Measurements from ENCODE around the gene METTL5.
"Not testable (repeated sequence)": the region's sequence is repeated elsewhere in the genome, so short reads cannot be mapped to it uniquely, and the experiment has no call there.

The METTL5 gene

DNA sequence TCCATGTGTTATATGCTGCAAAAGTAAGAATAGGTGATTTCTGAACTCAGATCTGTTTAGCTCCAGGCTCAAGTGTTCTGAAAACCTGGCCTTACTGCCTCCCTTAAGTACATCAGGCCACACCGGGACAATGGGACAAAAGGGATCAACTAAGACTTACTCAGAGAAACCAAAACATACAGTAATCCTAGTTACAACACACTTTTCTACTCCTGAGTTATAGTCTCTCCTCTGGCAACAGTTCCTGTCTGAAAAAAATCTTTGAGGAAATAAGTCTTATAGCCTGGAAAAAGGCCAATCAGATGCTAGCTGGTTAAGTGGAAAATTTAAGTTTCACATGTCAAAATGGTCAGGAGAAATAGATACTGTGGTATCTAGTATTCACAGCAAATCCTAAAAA lies 5.6 kb downstream of the METTL5 start:
- H3K9me3 ChIP-seq (ENCODE audit: control insufficient read depth, insufficient read depth, low read length): no peaks in the 10 kb centered on the region
- no peak overlapping the region for H3K9ac ChIP-seq (ENCODE audit: low read depth, low read length)
- peaks cover 18% of the 10 kb centered on the region for H3K36me3 ChIP-seq (ENCODE audit: insufficient read depth, low read length)
- no peaks in the 10 kb centered on the region for H3K4me1 ChIP-seq (ENCODE audit: insufficient read depth, low read length)

DNA sequence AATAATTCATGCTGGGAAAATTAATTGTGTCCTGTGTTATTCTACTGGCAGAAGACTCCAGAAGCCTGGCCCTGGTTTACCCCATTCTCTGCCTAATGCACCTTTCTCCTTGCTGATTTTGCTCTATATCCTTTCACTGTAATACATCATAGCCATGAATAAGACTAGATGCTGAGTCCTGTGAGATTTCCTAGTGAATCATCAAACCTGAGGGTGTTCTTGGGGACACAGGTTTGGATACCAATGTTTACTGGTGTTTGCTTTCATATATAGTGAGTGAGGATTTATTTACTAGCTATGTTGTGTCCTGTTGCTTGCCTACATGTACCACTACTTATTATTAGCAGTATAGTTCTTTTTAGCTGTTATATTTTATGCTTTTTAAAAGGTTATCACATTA lies 6.5 kb downstream of the METTL5 start:
- Histone ChIP-seq H3K36me3 (ENCODE audit: insufficient read depth, low read length) (peaks cover 18% of the 10 kb centered on the region), H3K4me1 (ENCODE audit: insufficient read depth, low read length) (no peaks in the 10 kb centered on the region), H3K9me3 (ENCODE audit: control insufficient read depth, insufficient read depth, low read length) (no peaks in the 10 kb centered on the region), H3K9ac (ENCODE audit: low read depth, low read length) (no peak overlapping the region)

DNA sequence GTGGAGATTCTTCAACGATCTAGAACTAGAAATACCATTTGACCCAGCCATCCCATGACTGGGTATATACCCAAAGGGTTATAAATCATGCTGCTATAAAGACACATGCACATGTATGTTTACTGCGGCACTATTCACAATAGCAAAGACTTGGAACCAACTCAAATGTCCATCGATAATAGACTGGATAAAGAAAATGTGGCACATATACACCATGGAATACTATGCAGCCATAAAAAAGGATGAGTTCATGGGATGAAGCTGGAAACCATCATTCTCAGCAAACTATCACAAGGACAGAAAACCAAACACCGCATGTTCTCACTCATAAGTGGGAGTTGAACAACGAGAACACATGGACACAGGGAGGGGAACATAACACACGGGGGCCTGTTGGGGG lies 7.3 kb downstream of the METTL5 start:
- H3K4me1 ChIP-seq (ENCODE audit: insufficient read depth, low read length); H3K9me3 ChIP-seq (ENCODE audit: control insufficient read depth, insufficient read depth, low read length): not testable (repeated sequence)
- peaks cover 20% of the 10 kb centered on the region for H3K36me3 ChIP-seq (ENCODE audit: insufficient read depth, low read length)

DNA sequence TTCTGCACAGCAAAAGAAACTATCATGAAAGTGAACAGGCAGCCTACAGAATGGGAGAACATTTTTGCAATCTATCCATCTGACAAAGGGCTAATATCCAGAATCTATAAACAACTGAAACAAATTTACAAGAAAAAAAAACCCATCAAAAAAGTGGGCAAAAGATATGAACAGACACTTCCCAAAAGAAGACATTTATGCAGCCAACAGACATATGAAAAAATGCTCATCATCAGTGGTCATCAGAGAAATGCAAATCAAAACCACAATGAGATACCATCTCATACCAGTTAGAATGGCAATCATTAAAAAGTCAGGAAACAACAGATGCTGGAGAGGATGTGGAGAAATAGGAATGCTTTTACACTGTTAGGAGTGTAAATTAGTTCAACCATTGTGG lies 7.7 kb downstream of the METTL5 start:
- not testable (repeated sequence) for H3K4me1 ChIP-seq (ENCODE audit: insufficient read depth, low read length); H3K9me3 ChIP-seq (ENCODE audit: control insufficient read depth, insufficient read depth, low read length); H3K9ac ChIP-seq (ENCODE audit: low read depth, low read length)
- H3K36me3 ChIP-seq (ENCODE audit: insufficient read depth, low read length): peaks cover 23% of the 10 kb centered on the region

More for the DNA sequence above, 7.3 kb downstream of the METTL5 start:
- not testable (repeated sequence) for H3K9ac ChIP-seq (ENCODE audit: low read depth, low read length)

GRCh38 chr2:169815849-169816248 lies 8.9 kb downstream of the METTL5 start:
- H3K36me3 ChIP-seq (ENCODE audit: insufficient read depth, low read length): peaks cover 28% of the 10 kb centered on the region
- H3K4me1 ChIP-seq (ENCODE audit: insufficient read depth, low read length): 0 out of 2 replicates have a peak, but pooled peaks cover 5% of the 10 kb centered on the region
- no peak overlapping the region for H3K9ac ChIP-seq (ENCODE audit: low read depth, low read length)
- no peaks in the 10 kb centered on the region for H3K9me3 ChIP-seq (ENCODE audit: control insufficient read depth, insufficient read depth, low read length)

DNA sequence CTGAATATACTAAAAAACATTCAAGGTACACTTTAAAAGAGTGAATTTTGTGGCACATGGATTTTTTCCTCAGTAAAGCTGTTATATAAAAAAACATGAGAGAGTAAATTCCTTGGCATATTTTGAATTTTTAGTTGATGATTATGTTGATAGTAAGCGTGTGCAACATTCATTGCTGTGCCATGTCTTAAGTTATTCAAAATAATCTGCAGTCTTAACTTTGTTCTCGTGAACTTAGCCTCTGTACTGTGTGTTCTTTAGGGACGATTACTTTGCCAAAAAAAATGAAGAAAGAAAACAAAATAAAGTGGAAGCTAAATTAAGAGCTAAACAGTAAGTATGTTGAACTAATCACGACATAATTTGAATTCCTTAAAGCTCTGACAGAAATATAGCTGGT lies 16.5 kb downstream of the METTL5 start:
- H3K9ac ChIP-seq (ENCODE audit: low read depth, low read length): no peak overlapping the region
- peaks cover 20% of the 10 kb centered on the region for H3K36me3 ChIP-seq (ENCODE audit: insufficient read depth, low read length)
- H3K9me3 ChIP-seq (ENCODE audit: control insufficient read depth, insufficient read depth, low read length): no peaks in the 10 kb centered on the region

GRCh38 chr2:169806586-169806985 lies 18.1 kb downstream of the METTL5 start:
- Histone ChIP-seq H3K9me3 (ENCODE audit: control insufficient read depth, insufficient read depth, low read length) (no peaks in the 10 kb centered on the region), H3K36me3 (ENCODE audit: insufficient read depth, low read length) (peaks cover 17% of the 10 kb centered on the region; the same call in 1 of the 2 replicates), H3K9ac (ENCODE audit: low read depth, low read length) (no peak overlapping the region), H3K4me1 (ENCODE audit: insufficient read depth, low read length) (0 out of 2 replicates have a peak, but pooled peaks cover 5% of the 10 kb centered on the region)

More for the DNA sequence above, 16.5 kb downstream of the METTL5 start:
- 0 out of 2 replicates have a peak, but pooled peaks cover 5% of the 10 kb centered on the region for H3K4me1 ChIP-seq (ENCODE audit: insufficient read depth, low read length)

DNA sequence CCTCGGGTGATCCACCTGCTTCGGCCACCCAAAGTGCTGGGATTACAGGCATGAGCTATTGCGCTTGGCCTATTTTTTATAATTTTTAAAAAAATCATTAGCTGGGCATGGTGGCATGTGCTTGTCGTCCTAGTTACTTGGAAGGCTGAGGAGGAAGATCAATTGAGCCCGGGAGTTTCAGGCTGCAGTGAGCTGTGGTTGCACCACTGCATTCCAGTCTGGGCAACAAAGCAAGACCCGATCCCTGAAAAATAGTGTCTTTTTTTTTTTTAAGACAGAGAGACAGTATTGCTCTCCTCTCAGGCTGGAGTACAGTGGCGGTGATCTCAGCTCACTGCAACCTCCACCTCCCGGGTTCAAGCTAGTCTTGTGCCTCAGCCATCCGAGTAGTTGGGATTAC lies 21.2 kb downstream of the METTL5 start:
- Histone ChIP-seq H3K36me3 (ENCODE audit: insufficient read depth, low read length) (peaks cover 10% of the 10 kb centered on the region; the same call in 1 of the 2 replicates), H3K9ac (ENCODE audit: low read depth, low read length) (no peak overlapping the region), H3K9me3 (ENCODE audit: control insufficient read depth, insufficient read depth, low read length) (no peaks in the 10 kb centered on the region), H3K4me1 (ENCODE audit: insufficient read depth, low read length) (no peaks in the 10 kb centered on the region)

DNA sequence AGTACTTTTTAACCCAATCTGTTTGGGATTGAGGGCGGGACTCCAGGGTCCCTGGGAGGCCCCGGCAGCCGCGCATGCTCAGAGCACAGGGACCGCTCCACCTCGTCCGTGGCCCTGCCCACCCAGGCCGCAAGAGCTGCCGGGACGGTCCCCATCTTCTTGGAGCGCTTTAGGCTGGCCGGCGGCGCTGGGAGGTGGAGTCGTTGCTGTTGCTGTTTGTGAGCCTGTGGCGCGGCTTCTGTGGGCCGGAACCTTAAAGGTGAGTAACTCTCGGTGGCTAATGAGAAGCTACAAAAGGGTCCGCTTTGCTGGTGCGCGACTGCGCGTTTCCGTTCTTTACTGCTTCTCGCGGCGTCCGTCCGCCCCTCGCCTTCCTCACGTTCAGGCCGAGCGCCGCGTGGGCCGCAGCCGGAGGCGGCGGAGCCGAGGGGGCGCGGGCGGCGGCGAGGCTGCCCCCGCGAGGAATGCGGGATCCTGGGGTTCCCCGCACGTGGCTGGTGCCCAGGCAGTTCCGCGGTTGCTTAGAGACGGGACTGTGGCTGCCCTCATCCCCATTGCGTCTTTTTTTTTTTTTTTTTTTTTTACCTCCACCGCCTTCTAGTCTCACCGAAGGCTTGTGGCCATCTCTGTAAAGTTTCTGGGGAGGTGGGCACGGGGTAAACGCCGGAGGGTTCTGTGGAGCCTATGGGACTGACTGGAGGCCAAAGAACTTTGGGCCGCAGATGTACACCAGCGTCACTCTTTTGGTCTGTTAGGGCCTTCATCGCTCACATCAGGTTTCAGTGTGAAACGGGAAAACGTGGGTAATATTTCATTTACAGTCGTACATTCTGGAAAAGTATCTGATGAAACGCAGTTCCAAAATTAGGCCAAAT lies 25.8 kb downstream of the METTL5 start, which contains the start of gene SSB:
SSB (plus strand) TSS at position 154 of the 875 bp plus-strand sequence. CDS start 2,090 bp downstream, outside the sequence.
- peak within 1 kb of the TSS; percentile 98 for H3K9ac ChIP-seq (ENCODE audit: low read depth, low read length)
- H3K4me1 ChIP-seq (ENCODE audit: insufficient read depth, low read length): no peaks in the 10 kb centered on the region
- H3K9me3 ChIP-seq (ENCODE audit: control insufficient read depth, insufficient read depth, low read length): no peaks in the 10 kb centered on the region
- 0 out of 2 replicates have a peak, but pooled peaks cover 4% of the 10 kb centered on the region for H3K36me3 ChIP-seq (ENCODE audit: insufficient read depth, low read length)

GRCh38 chr2:169798397-169798717 lies 26.3 kb downstream of the METTL5 start:
- Histone ChIP-seq H3K36me3 (ENCODE audit: insufficient read depth, low read length) (0 out of 2 replicates have a peak, but pooled peaks cover 4% of the 10 kb centered on the region), H3K9me3 (ENCODE audit: control insufficient read depth, insufficient read depth, low read length) (no peaks in the 10 kb centered on the region), H3K4me1 (ENCODE audit: insufficient read depth, low read length) (no peaks in the 10 kb centered on the region), H3K9ac (ENCODE audit: low read depth, low read length) (peak overlapping the region; percentile 98; the same call in 1 of the 2 replicates)

GRCh38 chr2:169797601-169798000 lies 27.1 kb downstream of the METTL5 start:
- no peak overlapping the region for H3K9ac ChIP-seq (ENCODE audit: low read depth, low read length)
- no peaks in the 10 kb centered on the region for H3K4me1 ChIP-seq (ENCODE audit: insufficient read depth, low read length)
- H3K9me3 ChIP-seq (ENCODE audit: control insufficient read depth, insufficient read depth, low read length): no peaks in the 10 kb centered on the region
- 0 out of 2 replicates have a peak, but pooled peaks cover 4% of the 10 kb centered on the region for H3K36me3 ChIP-seq (ENCODE audit: insufficient read depth, low read length)

DNA sequence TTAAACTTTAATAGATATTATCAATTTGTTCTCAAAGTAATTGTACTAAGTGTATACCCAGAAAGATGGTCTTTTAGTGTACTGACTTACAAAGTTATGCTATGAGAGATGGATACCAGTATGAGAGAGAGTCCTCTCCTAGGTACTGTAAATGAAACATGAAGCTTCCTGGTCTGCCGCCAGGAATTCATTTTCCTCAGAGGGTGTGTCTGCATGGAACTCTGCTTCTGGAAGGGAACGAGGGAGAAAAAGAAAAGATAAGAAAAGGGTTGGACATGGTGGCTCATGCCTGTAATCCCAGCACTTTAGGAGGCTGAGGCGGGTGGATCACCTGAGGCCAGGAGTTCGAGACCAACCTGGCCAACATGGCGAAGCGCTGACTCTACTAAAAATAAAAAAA lies 28.3 kb downstream of the METTL5 start:
- Histone ChIP-seq H3K4me1 (ENCODE audit: insufficient read depth, low read length) (no peaks in the 10 kb centered on the region), H3K9ac (ENCODE audit: low read depth, low read length) (no peak overlapping the region), H3K36me3 (ENCODE audit: insufficient read depth, low read length) (no peaks in the 10 kb centered on the region), H3K9me3 (ENCODE audit: control insufficient read depth, insufficient read depth, low read length) (no peaks in the 10 kb centered on the region)

DNA sequence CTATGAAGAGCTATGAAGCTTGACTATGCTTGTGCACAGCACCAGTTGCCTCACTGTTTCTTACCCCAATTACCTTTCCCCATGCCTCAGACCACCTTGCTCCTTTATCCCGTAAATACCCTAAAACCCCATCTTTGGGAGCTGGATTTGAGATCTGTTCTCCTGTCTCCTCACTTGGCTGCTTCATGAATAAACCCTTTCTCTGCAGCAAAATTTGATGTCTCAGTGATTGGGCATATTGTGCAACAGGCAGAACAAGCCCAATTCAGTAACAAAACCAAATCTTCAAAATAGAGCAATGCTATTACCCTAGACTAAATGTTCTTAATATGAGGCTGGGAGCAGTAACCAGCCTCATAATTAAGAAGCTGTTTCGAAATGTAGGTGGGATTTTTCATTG lies 29.5 kb downstream of the METTL5 start:
- H3K9ac ChIP-seq (ENCODE audit: low read depth, low read length): no peak overlapping the region
- H3K4me1 ChIP-seq (ENCODE audit: insufficient read depth, low read length): no peaks in the 10 kb centered on the region
- no peaks in the 10 kb centered on the region for H3K36me3 ChIP-seq (ENCODE audit: insufficient read depth, low read length)
- no peaks in the 10 kb centered on the region for H3K9me3 ChIP-seq (ENCODE audit: control insufficient read depth, insufficient read depth, low read length)

GRCh38 chr2:169790581-169790980 lies 34.1 kb downstream of the METTL5 start:
- Histone ChIP-seq H3K9ac (ENCODE audit: low read depth, low read length) (no peak overlapping the region), H3K9me3 (ENCODE audit: control insufficient read depth, insufficient read depth, low read length) (no peaks in the 10 kb centered on the region), H3K4me1 (ENCODE audit: insufficient read depth, low read length) (peaks cover 6% of the 10 kb centered on the region; the same call in 1 of the 2 replicates), H3K36me3 (ENCODE audit: insufficient read depth, low read length) (no peaks in the 10 kb centered on the region)

DNA sequence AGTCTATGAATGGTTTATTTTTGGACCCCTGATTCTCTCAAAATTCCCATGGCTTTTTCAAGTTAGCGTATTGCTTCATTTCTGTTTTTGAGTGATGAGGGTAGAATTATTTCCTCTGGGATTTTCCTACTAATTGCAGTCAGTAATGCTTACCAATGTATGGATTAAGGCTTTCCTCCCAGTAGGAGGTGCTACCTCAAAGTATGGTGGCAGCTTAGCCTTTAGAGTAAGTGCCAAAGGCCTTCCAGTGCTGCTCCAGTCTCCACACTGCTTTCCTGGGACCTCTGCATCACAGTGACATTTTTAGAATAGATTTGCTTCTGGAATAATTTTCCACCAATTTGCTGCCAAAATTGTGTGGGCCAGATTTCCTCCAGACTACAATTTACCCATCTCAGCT lies 42.2 kb downstream of the METTL5 start:
- Histone ChIP-seq H3K4me1 (ENCODE audit: insufficient read depth, low read length) (no peaks in the 10 kb centered on the region), H3K9ac (ENCODE audit: low read depth, low read length) (no peak overlapping the region), H3K9me3 (ENCODE audit: control insufficient read depth, insufficient read depth, low read length) (no peaks in the 10 kb centered on the region), H3K36me3 (ENCODE audit: insufficient read depth, low read length) (no peaks in the 10 kb centered on the region)

Measured in ES-I3 (cell line).